ENCODE data around the gene CACNA1S. TPM values are rescaled to one million over a fixed set of nuclear protein-coding genes. Genes with fewer than 3 reads are reported as not detected.

Gene CACNA1S
- total RNA-seq, 1 donor from 2014 or later, result not detected

DNA sequence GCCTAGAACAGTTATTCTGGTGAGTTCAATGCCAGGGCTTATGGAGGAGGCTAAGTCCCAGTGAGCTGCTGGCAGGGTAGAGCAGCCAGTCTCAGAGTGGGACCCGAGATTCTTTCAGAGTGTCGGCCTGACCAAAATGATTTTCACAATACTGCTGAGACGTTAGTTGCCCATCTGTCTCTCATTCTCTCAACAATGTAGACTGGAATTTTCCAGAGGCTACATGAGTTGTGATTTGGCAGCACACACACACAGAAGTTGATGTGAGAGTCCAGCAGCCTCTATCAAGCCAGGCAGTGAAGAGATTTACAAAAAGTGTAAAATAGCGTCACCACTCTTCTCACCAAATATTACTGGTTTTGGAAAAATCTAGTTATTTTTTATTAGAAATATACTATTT is 21.7 kb downstream of the CACNA1S start:
- peaks cover 12% of the 10 kb centered on the region for H3K4me1 Mint-ChIP-seq
- TF ChIP-seq CTCF (IDR thresholded peaks at IDR 0.05; ENCODE audit: unreplicated experiment), result no peak
- H3K27ac Mint-ChIP-seq, result no peak overlapping the region
- no peaks in the 10 kb centered on the region for H3K27me3 Mint-ChIP-seq (ENCODE audit: low read depth)
- no peaks in the 10 kb centered on the region for H3K36me3 Mint-ChIP-seq
- no peak for DNase-seq (ENCODE audit: low spot score in 2 of 2, unreplicated experiment in 2 of 2)
- no peaks in the 10 kb centered on the region for H3K9me3 Mint-ChIP-seq
- H3K4me3 Mint-ChIP-seq, result no peak overlapping the region

- Mint-ChIP-seq H3K27ac (no peak overlapping the region), H3K36me3 (no peaks in the 10 kb centered on the region), H3K4me1 (peaks cover 12% of the 10 kb centered on the region), H3K27me3 (ENCODE audit: low read depth) (no peaks in the 10 kb centered on the region), H3K4me3 (no peak overlapping the region), H3K9me3 (no peaks in the 10 kb centered on the region)
- no peak for TF ChIP-seq CTCF (IDR thresholded peaks at IDR 0.05; ENCODE audit: unreplicated experiment)
- DNase-seq (ENCODE audit: low spot score in 2 of 2, unreplicated experiment in 2 of 2), result no peak
Measured at GRCh38 chr1:201089596-201089995, 22.6 kb downstream of the CACNA1S start.

GRCh38 chr1:201088901-201089525 is 23.2 kb downstream of the CACNA1S start:
- H3K36me3 Mint-ChIP-seq, result no peaks in the 10 kb centered on the region
- H3K4me1 Mint-ChIP-seq, result peaks cover 12% of the 10 kb centered on the region
- no peak overlapping the region for H3K27ac Mint-ChIP-seq
- H3K9me3 Mint-ChIP-seq, result no peaks in the 10 kb centered on the region
- H3K27me3 Mint-ChIP-seq (ENCODE audit: low read depth), result peaks cover 1% of the 10 kb centered on the region
- H3K4me3 Mint-ChIP-seq, result no peak overlapping the region
- DNase-seq (ENCODE audit: low spot score in 2 of 2, unreplicated experiment in 2 of 2), result no peak
- TF ChIP-seq CTCF (IDR thresholded peaks at IDR 0.05; ENCODE audit: unreplicated experiment), result no peak

DNA sequence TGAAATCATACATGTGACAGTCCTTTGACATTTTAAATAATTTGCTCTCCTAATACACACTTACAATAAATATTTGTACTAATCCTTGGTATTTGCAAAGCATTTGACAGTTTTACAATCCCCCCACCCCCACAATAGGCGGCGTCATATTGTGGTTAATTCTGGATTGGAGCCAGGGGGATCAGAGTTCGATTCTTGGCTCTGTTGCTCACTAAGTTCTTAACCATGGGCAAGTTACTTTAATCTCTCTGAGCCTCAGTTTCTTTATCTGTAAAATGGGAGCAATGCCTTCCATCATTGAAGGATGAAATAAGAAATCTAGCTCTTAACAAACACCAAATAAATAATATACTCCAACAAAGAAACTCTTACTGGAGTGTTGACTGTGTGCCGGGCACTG is 23.8 kb downstream of the CACNA1S start:
- Mint-ChIP-seq H3K4me1 (peaks cover 12% of the 10 kb centered on the region), H3K27ac (no peak overlapping the region), H3K4me3 (no peak overlapping the region), H3K9me3 (no peaks in the 10 kb centered on the region), H3K27me3 (ENCODE audit: low read depth) (peaks cover 1% of the 10 kb centered on the region), H3K36me3 (no peaks in the 10 kb centered on the region)
- DNase-seq (ENCODE audit: low spot score in 2 of 2, unreplicated experiment in 2 of 2), result no peak
- no peak for TF ChIP-seq CTCF (IDR thresholded peaks at IDR 0.05; ENCODE audit: unreplicated experiment)

GRCh38 chr1:201085902-201086735 is 26.1 kb downstream of the CACNA1S start:
- peaks cover 12% of the 10 kb centered on the region for H3K4me1 Mint-ChIP-seq
- no peaks in the 10 kb centered on the region for H3K36me3 Mint-ChIP-seq
- no peak overlapping the region for H3K4me3 Mint-ChIP-seq
- no peak overlapping the region for H3K27ac Mint-ChIP-seq
- no peaks in the 10 kb centered on the region for H3K9me3 Mint-ChIP-seq
- no peak for DNase-seq (ENCODE audit: low spot score in 2 of 2, unreplicated experiment in 2 of 2)
- peaks cover 6% of the 10 kb centered on the region for H3K27me3 Mint-ChIP-seq (ENCODE audit: low read depth)
- TF ChIP-seq CTCF (IDR thresholded peaks at IDR 0.05; ENCODE audit: unreplicated experiment), result no peak

All from mesothelial cell of epicardium (in vitro differentiated cells).